Islet of Langerhans (tissue), 1 donor: ENCODE data around the gene SH3TC1.

Experiments
- FAIRE-seq: peaks from one replicate; lab custom pipeline; 2011; peaks lifted over from hg19 to GRCh38; lab: Jason Lieb, UNC

Gene SH3TC1

GRCh38 chr4:8265171-8265929 is 66.3 kb downstream of the SH3TC1 start:
- FAIRE-seq, result no peak

- no peak for FAIRE-seq
Observed at GRCh38 chr4:8266088-8266487, 67.0 kb downstream of the SH3TC1 start.

GRCh38 chr4:8266508-8266907 is 67.4 kb downstream of the SH3TC1 start:
- FAIRE-seq, result no peak

GRCh38 chr4:8267077-8267476 is 68.0 kb downstream of the SH3TC1 start:
- FAIRE-seq, result no peak

GRCh38 chr4:8268211-8268610 is 69.1 kb downstream of the SH3TC1 start:
- no peak for FAIRE-seq

- FAIRE-seq, result no peak
Observed at GRCh38 chr4:8268901-8269534, 69.9 kb downstream of the SH3TC1 start.

GRCh38 chr4:8269535-8270417 is 70.7 kb downstream of the SH3TC1 start, which contains the start of gene HTRA3:
Gene HTRA3, plus strand, starts transcription at chr4:8269754. Its CDS starts 215 bp downstream, at chr4:8269969.
- FAIRE-seq, result no peak

GRCh38 chr4:8270418-8270771 is 71.3 kb downstream of the SH3TC1 start:
- no peak for FAIRE-seq

GRCh38 chr4:8270912-8271815 is 72.1 kb downstream of the SH3TC1 start:
- FAIRE-seq, result no peak

- no peak for FAIRE-seq
Observed at GRCh38 chr4:8271821-8272220, 72.7 kb downstream of the SH3TC1 start.

GRCh38 chr4:8272472-8273428 is 73.7 kb downstream of the SH3TC1 start:
- FAIRE-seq, result no peak

GRCh38 chr4:8273450-8273849 is 74.4 kb downstream of the SH3TC1 start:
- FAIRE-seq, result no peak

- no peak for FAIRE-seq
Observed at GRCh38 chr4:8274066-8274652, 75.1 kb downstream of the SH3TC1 start.

GRCh38 chr4:8274765-8275547 is 75.9 kb downstream of the SH3TC1 start:
- no peak for FAIRE-seq

GRCh38 chr4:8275548-8275910 is 76.4 kb downstream of the SH3TC1 start:
- FAIRE-seq, result no peak

- FAIRE-seq, result no peak
Observed at GRCh38 chr4:8276358-8277240, 77.5 kb downstream of the SH3TC1 start.

- no peak for FAIRE-seq
Observed at GRCh38 chr4:8277356-8278008, 78.4 kb downstream of the SH3TC1 start.

- FAIRE-seq, result no peak
Observed at GRCh38 chr4:8278009-8278395, 78.9 kb downstream of the SH3TC1 start.
